Measurements from ENCODE around the gene KCNMA1. TPM values are rescaled to one million over a fixed set of nuclear protein-coding genes. Genes with fewer than 3 reads are reported as not detected.
"Not testable (repeated sequence)": the region's sequence is repeated elsewhere in the genome, so short reads cannot be mapped to it uniquely, and the experiment has no call there.

KCNMA1 gene
- total RNA-seq, 1 donor from 2014 or later = 41.3 TPM

GRCh38 chr10:77417359-77417758, 220.2 kb downstream of the KCNMA1 start:
- Histone ChIP-seq H3K9me3 (no peaks in the 10 kb centered on the region), H3K4me1 (peaks cover 11% of the 10 kb centered on the region), H3K27me3 (ENCODE audit: low read depth) (no peaks in the 10 kb centered on the region), H3K36me3 (no peaks in the 10 kb centered on the region), H3K4me3 (no peak overlapping the region), H3K27ac (peak overlapping the region; percentile 8)
- intact Hi-C loops (cut with DNase I) = no loop called here
- no peak for TF ChIP-seq CTCF (IDR thresholded peaks at IDR 0.05)
- ATAC-seq (no peak), DNase-seq (no peak)

- Histone ChIP-seq H3K27ac (no peak overlapping the region), H3K4me1 (peaks cover 11% of the 10 kb centered on the region), H3K9me3 (no peaks in the 10 kb centered on the region), H3K36me3 (no peaks in the 10 kb centered on the region), H3K27me3 (ENCODE audit: low read depth) (no peaks in the 10 kb centered on the region), H3K4me3 (no peak overlapping the region)
- TF ChIP-seq CTCF (IDR thresholded peaks at IDR 0.05) = no peak
- DNase-seq (no peak), ATAC-seq (no peak)
- intact Hi-C loops (cut with DNase I) = no loop called here
Measured at GRCh38 chr10:77416311-77417135, 221.1 kb downstream of the KCNMA1 start.

GRCh38 chr10:77415313-77415960, 222.2 kb downstream of the KCNMA1 start:
- TF ChIP-seq CTCF (IDR thresholded peaks at IDR 0.05) = no peak
- Histone ChIP-seq H3K36me3 (no peaks in the 10 kb centered on the region), H3K27me3 (ENCODE audit: low read depth) (no peaks in the 10 kb centered on the region), H3K27ac (no peak overlapping the region), H3K9me3 (no peaks in the 10 kb centered on the region), H3K4me3 (no peak overlapping the region), H3K4me1 (peaks cover 13% of the 10 kb centered on the region)
- intact Hi-C loops (cut with DNase I) = no loop called here
- ATAC-seq (no peak), DNase-seq (no peak)

GRCh38 chr10:77413231-77413630, 224.4 kb downstream of the KCNMA1 start:
- intact Hi-C loops (cut with DNase I) = no loop called here
- no peaks in the 10 kb centered on the region for H3K9me3 ChIP-seq
- H3K27me3 ChIP-seq (ENCODE audit: low read depth) = no peaks in the 10 kb centered on the region
- peaks cover 12% of the 10 kb centered on the region for H3K4me1 ChIP-seq
- no peak for DNase-seq
- H3K27ac ChIP-seq = no peak overlapping the region
- ATAC-seq = no peak
- H3K4me3 ChIP-seq = no peak overlapping the region
- no peaks in the 10 kb centered on the region for H3K36me3 ChIP-seq
- TF ChIP-seq CTCF (IDR thresholded peaks at IDR 0.05) = no peak

GRCh38 chr10:77412573-77413133, 225.0 kb downstream of the KCNMA1 start:
- H3K36me3 ChIP-seq; ATAC-seq; intact Hi-C loops (cut with DNase I); H3K9me3 ChIP-seq; H3K27me3 ChIP-seq (ENCODE audit: low read depth); DNase-seq; H3K4me3 ChIP-seq; H3K27ac ChIP-seq: not testable (repeated sequence)
- peaks cover 12% of the 10 kb centered on the region for H3K4me1 ChIP-seq

GRCh38 chr10:77411805-77412204, 225.8 kb downstream of the KCNMA1 start:
- intact Hi-C loops (cut with DNase I) = no loop called here
- no peaks in the 10 kb centered on the region for H3K36me3 ChIP-seq
- H3K4me1 ChIP-seq = peaks cover 12% of the 10 kb centered on the region
- DNase-seq (no peak), ATAC-seq (no peak)
- TF ChIP-seq CTCF (IDR thresholded peaks at IDR 0.05) = no peak
- no peak overlapping the region for H3K27ac ChIP-seq
- no peaks in the 10 kb centered on the region for H3K9me3 ChIP-seq
- H3K27me3 ChIP-seq (ENCODE audit: low read depth) = no peaks in the 10 kb centered on the region
- H3K4me3 ChIP-seq = no peak overlapping the region
